BLaER1 (cell line): ENCODE data around the gene SPOCK3.
"Not testable (repeated sequence)": the region's sequence is repeated elsewhere in the genome, so short reads cannot be mapped to it uniquely, and the experiment has no call there.

Experiments used
- H3K27ac ChIP-seq: shearing (Covaris generic); formaldehyde crosslinking; 2 replicates; pipeline ENCODE4 v1.8.1; 2022
- H3K27me3 ChIP-seq: shearing (Covaris generic); formaldehyde crosslinking; 2 replicates; pipeline ENCODE4 v1.8.1; 2022
- H3K36me3 ChIP-seq: shearing (Covaris generic); formaldehyde crosslinking; 2 replicates; pipeline ENCODE4 v1.8.1; 2022
- H3K4me1 ChIP-seq: shearing (Covaris generic); formaldehyde crosslinking; 2 replicates; pipeline ENCODE4 v1.8.1; 2022
- H3K4me2 ChIP-seq: shearing (Covaris generic); formaldehyde crosslinking; 2 replicates; pipeline ENCODE4 v1.8.1; 2022
- H3K4me3 ChIP-seq: shearing (Covaris generic); formaldehyde crosslinking; 2 replicates; pipeline ENCODE4 v1.8.1; 2022
- H3K9ac ChIP-seq: shearing (Covaris generic); formaldehyde crosslinking; 2 replicates; pipeline ENCODE4 v1.8.1; 2022
- H3K9me3 ChIP-seq: shearing (Covaris generic); formaldehyde crosslinking; 2 replicates; pipeline ENCODE4 v1.8.1; 2022
- H4K20me1 ChIP-seq: shearing (Covaris generic); formaldehyde crosslinking; 2 replicates; pipeline ENCODE4 v1.8.1; 2022
- Cebpa-rat ChIP-seq: shearing (Covaris generic); IDR thresholded peaks from 2 replicates; pipeline ENCODE4 v1.8.1; 2022

SPOCK3 gene

GRCh38 chr4:166733686-166734085 lies 500.6 kb downstream of the SPOCK3 start:
- Histone ChIP-seq H4K20me1 (no peaks in the 10 kb centered on the region), H3K9ac (no peak overlapping the region), H3K4me2 (no peak overlapping the region), H3K4me3 (no peak overlapping the region), H3K9me3 (no peaks in the 10 kb centered on the region), H3K4me1 (peaks cover 6% of the 10 kb centered on the region; the same call in 1 of the 2 replicates), H3K36me3 (no peaks in the 10 kb centered on the region), H3K27me3 (no peaks in the 10 kb centered on the region), H3K27ac (no peak overlapping the region)
- TF ChIP-seq Cebpa-rat, result peak; percentile 74; the same call in 1 of the 2 replicates

DNA sequence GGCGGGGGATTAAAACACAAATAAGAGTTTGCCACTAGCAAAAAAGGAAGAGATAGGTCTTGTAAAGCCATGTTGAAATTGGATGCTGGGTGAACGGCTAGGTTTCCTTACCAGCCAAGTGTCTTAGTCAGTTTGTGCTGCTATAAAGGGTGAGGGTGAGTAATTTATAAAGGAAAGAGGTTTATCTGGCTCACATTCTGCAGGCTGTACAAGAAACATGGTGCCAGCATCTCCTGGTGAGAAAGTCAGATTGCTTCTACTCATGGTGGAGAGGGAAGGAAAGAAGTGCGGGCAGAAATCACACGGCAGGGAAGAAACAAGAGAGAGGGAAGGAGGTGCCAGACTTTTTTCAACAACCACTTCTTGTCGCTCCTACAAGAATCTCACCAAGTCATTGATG lies 507.5 kb downstream of the SPOCK3 start:
- H3K4me2 ChIP-seq, result no peak overlapping the region
- no peak overlapping the region for H3K4me3 ChIP-seq
- no peaks in the 10 kb centered on the region for H3K9me3 ChIP-seq
- TF ChIP-seq Cebpa-rat, result no peak
- no peaks in the 10 kb centered on the region for H3K27me3 ChIP-seq
- H3K36me3 ChIP-seq, result no peaks in the 10 kb centered on the region
- H3K9ac ChIP-seq, result no peak overlapping the region
- H3K27ac ChIP-seq, result no peak overlapping the region
- no peaks in the 10 kb centered on the region for H4K20me1 ChIP-seq
- H3K4me1 ChIP-seq, result no peaks in the 10 kb centered on the region

GRCh38 chr4:166724369-166724768 lies 509.9 kb downstream of the SPOCK3 start:
- Histone ChIP-seq H3K4me1 (no peaks in the 10 kb centered on the region), H4K20me1 (no peaks in the 10 kb centered on the region), H3K4me3 (no peak overlapping the region), H3K27ac (no peak overlapping the region), H3K4me2 (no peak overlapping the region), H3K9ac (no peak overlapping the region), H3K27me3 (no peaks in the 10 kb centered on the region), H3K9me3 (no peaks in the 10 kb centered on the region), H3K36me3 (no peaks in the 10 kb centered on the region)
- TF ChIP-seq Cebpa-rat, result no peak

- Histone ChIP-seq H3K9me3 (no peaks in the 10 kb centered on the region), H3K36me3 (no peaks in the 10 kb centered on the region), H3K27me3 (no peaks in the 10 kb centered on the region), H3K4me1 (no peaks in the 10 kb centered on the region), H4K20me1 (no peaks in the 10 kb centered on the region), H3K9ac (no peak overlapping the region), H3K4me3 (no peak overlapping the region), H3K4me2 (no peak overlapping the region), H3K27ac (no peak overlapping the region)
- no peak for TF ChIP-seq Cebpa-rat
These were observed 510.7 kb downstream of the SPOCK3 start for GRCh38 chr4:166723532-166724140.

- H3K9ac ChIP-seq, H3K4me1 ChIP-seq, H4K20me1 ChIP-seq, H3K27me3 ChIP-seq, H3K4me3 ChIP-seq, H3K9me3 ChIP-seq, H3K27ac ChIP-seq, H3K36me3 ChIP-seq, H3K4me2 ChIP-seq: not testable (repeated sequence)
These were observed 518.3 kb downstream of the SPOCK3 start for GRCh38 chr4:166715748-166716713.

- Histone ChIP-seq H3K4me2 (no peak overlapping the region), H3K9me3 (peaks cover 15% of the 10 kb centered on the region), H3K27me3 (no peaks in the 10 kb centered on the region), H3K4me3 (no peak overlapping the region), H3K9ac (no peak overlapping the region), H3K36me3 (no peaks in the 10 kb centered on the region), H3K4me1 (no peaks in the 10 kb centered on the region), H3K27ac (no peak overlapping the region), H4K20me1 (no peaks in the 10 kb centered on the region)
- no peak for TF ChIP-seq Cebpa-rat
These were observed 533.7 kb downstream of the SPOCK3 start for GRCh38 chr4:166700592-166700991.

GRCh38 chr4:166688835-166689234 lies 545.5 kb downstream of the SPOCK3 start:
- H3K36me3 ChIP-seq, result no peaks in the 10 kb centered on the region
- H4K20me1 ChIP-seq, result no peaks in the 10 kb centered on the region
- H3K9ac ChIP-seq, result no peak overlapping the region
- H3K4me1 ChIP-seq, result no peaks in the 10 kb centered on the region
- H3K9me3 ChIP-seq, result no peaks in the 10 kb centered on the region
- H3K27ac ChIP-seq, result no peak overlapping the region
- no peaks in the 10 kb centered on the region for H3K27me3 ChIP-seq
- no peak overlapping the region for H3K4me3 ChIP-seq
- H3K4me2 ChIP-seq, result no peak overlapping the region
- no peak for TF ChIP-seq Cebpa-rat

- Histone ChIP-seq H3K4me2 (no peak overlapping the region), H3K27ac (no peak overlapping the region), H4K20me1 (no peaks in the 10 kb centered on the region), H3K27me3 (no peaks in the 10 kb centered on the region), H3K4me1 (no peaks in the 10 kb centered on the region), H3K9ac (no peak overlapping the region), H3K4me3 (no peak overlapping the region), H3K36me3 (no peaks in the 10 kb centered on the region), H3K9me3 (no peaks in the 10 kb centered on the region)
- TF ChIP-seq Cebpa-rat, result no peak
These were observed 546.5 kb downstream of the SPOCK3 start for GRCh38 chr4:166687828-166688227.
